ENCODE measurements around the gene SERPINB7.

SERPINB7 gene

DNA sequence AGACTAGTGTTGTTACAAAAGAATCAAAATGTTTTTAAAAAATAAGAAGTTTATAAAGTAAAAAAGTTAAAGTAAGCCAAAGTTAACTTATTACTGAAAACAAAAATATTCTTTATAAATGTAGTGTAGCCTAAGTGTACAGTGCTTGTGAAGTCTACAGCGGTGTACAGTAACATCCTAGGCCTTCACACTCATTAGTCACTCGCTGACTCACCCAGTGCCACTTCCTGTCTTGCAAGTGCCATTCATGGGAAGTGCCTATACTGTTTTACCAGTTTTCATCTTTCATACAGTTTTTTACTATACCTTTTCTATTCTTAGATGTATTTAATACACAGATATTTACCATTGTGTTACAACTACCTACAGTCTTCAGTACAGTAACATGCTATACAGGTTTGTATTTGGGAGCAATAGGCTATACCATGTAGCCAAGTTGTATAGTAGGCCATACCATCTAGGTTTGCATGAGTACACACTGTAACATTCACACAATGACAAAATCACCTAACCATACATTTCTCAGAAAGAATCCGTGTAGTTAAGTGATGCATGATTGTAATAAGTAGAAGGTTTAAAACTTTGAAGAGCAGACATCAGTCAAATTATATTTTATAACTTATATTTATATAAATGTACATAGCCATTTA is 13.4 kb downstream of the SERPINB7 start:
- DNase-seq, result no peak

- DNase-seq, result no peak
These were observed 14.1 kb downstream of the SERPINB7 start for GRCh38 chr18:63789327-63789726.

- no peak for DNase-seq
These were observed 20.4 kb downstream of the SERPINB7 start for GRCh38 chr18:63795606-63796005.

DNA sequence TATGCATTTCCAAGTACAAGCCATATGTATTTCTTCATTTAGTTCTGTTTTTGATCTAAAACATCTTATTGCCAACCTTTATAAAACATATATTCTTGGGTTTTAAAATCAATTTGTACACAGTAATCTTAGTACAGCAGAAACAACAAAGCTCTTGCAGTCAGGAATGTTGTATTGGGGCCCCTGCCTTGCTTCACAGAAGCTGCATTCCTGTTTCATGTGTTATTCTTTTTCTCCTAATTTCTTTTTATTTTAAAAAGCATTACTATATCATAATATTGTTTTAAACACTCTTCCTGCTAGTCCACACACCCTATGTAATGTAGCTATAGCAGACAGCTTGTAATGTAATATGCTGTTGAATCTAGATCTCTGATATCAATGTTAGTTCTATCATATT is 24.0 kb downstream of the SERPINB7 start:
- DNase-seq, result no peak

DNA sequence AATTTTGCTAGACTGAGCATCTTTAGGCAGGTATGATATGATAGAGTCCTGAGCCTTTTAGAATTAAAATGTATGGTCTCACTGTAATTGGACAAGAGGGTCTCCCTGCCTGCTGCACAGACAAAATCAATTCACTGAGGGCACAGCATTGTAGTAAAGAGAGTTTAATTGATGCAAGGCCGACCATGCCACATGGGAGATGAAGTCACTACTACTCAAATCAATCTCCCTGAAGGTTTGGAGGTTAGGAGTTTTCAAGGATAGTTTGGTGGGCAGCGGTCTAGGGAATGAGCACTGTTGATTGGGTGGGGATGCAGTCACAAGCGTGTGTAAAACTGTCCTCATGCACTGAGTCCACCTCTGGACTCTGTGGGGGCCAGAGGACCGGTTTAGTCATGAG is 26.1 kb downstream of the SERPINB7 start:
- DNase-seq, result no peak

DNA sequence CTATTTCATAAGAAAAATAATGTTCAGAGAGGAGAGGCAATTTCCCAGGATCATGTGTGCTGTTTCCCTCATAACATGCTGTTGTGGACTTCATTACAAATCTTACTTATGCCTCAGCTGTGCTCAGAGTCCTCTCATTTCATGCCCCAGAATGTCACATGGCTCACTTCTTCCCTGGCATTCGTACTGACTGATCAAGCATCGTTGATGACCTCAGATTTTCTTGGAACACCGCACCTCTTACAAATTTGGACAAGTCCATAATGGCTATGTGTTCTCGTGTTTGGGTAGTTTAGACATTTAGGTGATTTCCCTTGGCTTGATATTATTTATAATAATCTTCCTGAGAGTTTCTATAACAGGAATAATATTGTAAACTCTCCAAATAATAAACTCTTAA is 32.9 kb downstream of the SERPINB7 start:
- no peak for DNase-seq

DNA sequence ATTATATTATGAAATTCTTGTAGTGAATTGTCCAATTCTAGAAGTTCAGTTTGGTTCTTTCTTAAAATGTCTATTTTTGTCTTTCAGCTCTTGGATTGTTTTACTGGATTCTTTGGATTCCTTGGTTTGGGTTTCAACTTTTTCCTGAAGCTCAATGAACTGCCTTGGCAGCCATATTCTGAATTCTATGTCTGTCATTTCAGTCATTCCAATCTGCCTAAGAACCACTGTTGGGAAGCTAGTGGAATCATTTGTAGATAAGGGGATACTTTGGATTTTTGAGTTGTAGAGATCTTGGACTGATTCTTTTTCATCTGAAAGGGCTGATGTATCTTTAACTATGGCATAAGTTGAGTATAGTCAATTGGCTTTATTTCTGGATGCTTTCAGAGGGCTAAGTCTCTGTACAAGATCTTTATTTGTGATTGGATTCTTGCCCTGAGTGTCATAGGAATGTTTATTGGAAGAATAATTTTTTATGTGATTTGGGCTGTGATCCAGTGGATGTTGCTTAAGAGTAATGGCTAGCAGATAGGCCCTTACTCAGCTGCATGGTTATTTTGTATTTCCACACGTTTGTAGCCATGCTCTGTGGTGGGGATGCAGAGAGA is 42.3 kb downstream of the SERPINB7 start:
- DNase-seq, result no peak

DNA sequence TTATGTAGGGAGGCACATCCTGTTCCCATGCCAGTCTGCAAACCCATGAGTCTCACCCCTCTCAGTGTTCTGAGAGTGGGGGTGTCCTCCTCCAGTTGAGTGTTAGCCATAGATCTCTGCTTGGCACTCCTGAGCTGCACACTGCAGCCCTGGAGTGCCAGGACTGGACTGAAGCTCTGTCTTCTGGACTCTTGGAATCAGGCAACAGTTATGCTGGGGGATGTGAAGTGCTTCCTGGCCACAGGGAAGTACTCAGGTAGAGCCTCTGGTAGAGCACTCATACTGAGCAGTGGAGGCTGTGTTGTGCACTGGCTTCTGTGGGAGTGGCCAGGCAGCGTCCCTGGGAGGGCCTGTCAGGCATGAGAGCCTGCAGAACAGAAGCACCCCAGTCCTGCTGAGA is 43.0 kb downstream of the SERPINB7 start:
- DNase-seq, result no peak

DNA sequence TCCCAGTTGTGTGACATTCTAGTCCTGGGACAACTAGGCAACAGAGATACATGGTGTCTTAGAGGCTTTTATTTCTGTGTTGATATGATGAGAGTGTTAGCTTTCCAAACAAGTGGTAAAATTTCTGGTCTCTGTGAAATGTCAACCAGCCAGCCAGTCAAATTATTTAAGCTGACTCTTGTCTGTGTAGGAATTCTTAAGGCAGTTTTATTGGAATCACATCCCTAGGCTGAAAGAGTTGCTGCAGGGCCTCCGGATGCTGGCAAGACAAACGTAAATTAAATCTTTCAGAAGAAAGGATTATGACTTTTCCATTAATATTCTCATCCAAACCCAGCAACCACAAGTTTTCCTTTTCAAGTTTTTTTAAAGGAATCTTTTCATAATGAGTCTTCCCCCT is 44.6 kb downstream of the SERPINB7 start:
- DNase-seq, result no peak

GRCh38 chr18:63820694-63821093 is 45.5 kb downstream of the SERPINB7 start:
- DNase-seq, result no peak

DNA sequence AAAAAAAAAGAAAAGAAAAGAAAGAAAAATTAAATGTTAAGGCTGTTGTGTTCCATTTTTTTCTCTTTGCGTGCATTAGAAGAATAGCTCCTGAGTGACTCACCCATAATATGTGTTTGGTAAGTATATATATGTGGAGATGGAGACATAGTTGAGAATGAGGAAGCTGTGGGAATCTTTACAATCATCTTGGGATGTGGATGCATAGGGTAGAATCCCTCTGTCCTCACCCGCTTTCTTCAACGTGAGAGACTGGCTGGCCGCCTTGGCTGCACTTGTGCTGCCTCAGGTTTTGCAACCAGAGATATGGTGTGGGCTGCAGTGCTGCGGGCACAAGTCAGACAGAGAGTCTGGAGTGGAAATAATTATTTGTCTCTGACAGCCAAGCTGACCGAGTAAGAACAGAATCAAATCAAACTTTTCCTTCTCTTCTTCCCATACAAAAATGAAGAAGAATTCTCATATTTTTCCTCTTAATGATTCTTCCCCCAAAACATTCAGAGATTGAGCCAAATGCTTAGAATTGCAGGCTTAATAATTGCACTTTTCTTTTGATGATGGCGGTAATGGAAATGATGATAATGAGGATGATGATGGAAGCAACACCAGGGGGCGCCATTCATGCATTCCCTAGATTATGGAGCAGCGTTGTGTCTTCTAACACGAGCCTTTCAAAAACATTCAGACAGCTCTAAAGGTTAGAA is 48.5 kb downstream of the SERPINB7 start:
- peak in 1 of 3 experiments; percentile 36 for DNase-seq

- DNase-seq, result no peak
These were observed 49.0 kb downstream of the SERPINB7 start for GRCh38 chr18:63824220-63824525.

GRCh38 chr18:63828120-63828519 is 52.9 kb downstream of the SERPINB7 start:
- DNase-seq, result no peak

GRCh38 chr18:63828656-63829055 is 53.4 kb downstream of the SERPINB7 start:
- DNase-seq, result no peak

DNA sequence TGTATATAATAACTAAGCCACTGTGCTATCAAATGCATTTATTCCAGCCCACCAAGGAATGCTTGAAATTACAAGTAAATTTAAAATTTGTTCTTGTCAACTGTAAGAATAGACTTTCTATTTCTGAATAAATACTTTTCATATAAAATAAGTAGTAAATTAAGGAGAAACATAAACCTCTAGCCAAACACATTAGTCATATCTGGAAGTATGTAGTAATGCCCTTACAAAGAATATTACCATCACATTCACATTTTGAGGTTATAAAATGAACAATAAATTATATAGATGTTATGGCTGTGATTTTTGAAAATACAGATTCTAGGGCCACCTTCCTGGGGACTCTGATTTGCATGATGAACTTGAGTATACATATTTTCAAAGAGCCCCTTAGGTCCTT is 54.7 kb downstream of the SERPINB7 start:
- no peak for DNase-seq

DNA sequence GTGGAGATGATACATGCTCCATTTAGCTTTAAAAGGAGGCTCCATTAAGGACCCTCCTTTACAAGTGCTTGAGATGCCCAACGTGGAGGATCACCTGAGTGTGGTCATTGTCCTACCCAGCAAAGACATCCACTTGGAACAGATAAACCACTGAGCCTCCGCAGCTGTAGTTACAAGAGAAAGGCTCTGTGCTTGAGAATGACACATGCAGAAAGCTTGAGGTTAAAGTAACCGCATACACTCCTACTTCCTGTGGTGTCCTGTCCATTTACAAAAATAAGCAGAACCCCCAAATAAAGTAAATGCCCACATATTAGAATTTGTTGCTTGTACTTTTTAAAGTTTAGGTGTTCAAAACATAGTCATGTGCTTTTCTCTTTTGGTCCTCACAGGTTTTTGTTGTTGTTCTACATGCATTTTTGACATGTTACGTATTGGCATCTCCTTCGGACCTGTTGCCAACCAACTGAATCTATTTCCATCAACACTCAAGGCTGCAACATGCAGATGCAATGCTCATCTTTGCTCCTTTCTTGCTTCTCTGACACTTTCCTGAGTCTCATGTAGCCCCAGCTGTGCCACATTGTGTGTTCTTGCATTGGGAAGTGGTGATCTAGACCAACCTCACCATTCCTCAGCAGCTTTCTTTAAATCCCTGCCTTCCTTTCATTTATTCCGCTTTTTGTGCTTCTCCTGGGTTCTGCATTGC is 56.0 kb downstream of the SERPINB7 start:
- peak in 1 of 3 experiments; percentile 76 for DNase-seq

GRCh38 chr18:63832470-63832869 is 57.3 kb downstream of the SERPINB7 start:
- DNase-seq, result no peak

- no peak for DNase-seq
These were observed 59.4 kb downstream of the SERPINB7 start for GRCh38 chr18:63834471-63835113.

- no peak for DNase-seq
These were observed 61.2 kb downstream of the SERPINB7 start for GRCh38 chr18:63836456-63836855.

DNA sequence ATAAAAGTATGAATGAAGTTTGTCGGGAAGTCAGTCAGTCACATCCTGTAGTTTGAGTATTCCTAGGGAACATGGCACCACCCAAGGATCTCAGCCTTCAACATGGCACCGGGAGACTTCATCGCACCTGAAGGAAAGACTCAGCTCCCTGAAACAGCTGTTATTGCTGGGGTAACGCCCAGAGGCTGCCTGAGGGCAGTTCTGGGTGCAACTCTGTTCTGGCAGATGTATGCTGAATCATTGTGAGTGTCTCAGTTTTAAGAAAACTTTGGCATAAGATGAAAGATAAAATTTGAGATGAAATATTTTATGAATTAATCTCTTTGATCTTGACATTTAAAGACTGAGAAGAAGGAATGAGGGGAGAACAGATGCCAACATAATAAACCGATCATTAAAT is 62.4 kb downstream of the SERPINB7 start:
- DNase-seq, result no peak

GRCh38 chr18:63843008-63843407 is 67.8 kb downstream of the SERPINB7 start:
- DNase-seq, result no peak

DNA sequence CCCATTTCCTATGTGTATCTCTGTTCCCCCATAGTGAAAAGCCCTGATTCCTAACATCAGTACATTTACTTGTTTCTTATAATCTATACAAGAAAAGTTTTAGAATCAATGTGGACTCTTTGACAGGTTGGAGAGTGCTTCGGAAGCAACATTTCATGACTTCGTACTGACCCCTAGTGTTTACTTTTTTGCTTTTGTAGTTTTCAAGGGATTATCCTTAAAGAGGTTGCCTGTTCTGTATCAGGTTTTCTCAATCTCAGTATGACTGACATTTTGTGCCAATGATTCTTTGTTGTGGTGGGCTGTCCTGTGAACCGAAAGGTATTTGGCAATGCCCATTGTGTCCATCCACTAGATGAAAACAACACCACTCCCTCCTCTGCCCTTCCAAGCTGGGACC is 69.0 kb downstream of the SERPINB7 start:
- DNase-seq, result peak; percentile 24 to 81 (median 47)

GRCh38 chr18:63848159-63848558 is 72.9 kb downstream of the SERPINB7 start:
- peak; percentile 64 to 94 (median 72) for DNase-seq
